SK-N-SH treated with all-trans-retinoic acid at 6 μM for 48 hours (cell line): ENCODE measurements around the gene NOL3.

ENCODE experiments used
- ATAC-seq: fragments of 200-7000 bp; cut with Tn5 transposase; 3 replicates; pipeline ENCODE4 v1.9.1; 2020; ENCODE audit warnings: mild to moderate bottlenecking, moderate library complexity
- ARNTL ChIP-seq: fragments of 450-650 bp; formaldehyde crosslinking; IDR thresholded peaks from 2 replicates; pipeline ENCODE4 v1.5.0; 2020; ENCODE audit warnings: low read depth, mild to moderate bottlenecking, moderate library complexity, borderline replicate concordance
- BACH2 ChIP-seq: fragments of 250-450 bp; sonication (Bioruptor Pico); IDR thresholded peaks from 2 replicates; pipeline ENCODE4 v1.9.0; 2021; ENCODE audit warnings: mild to moderate bottlenecking, borderline replicate concordance
- CSDC2 ChIP-seq: fragments of 250-450 bp; sonication (Bioruptor Pico); IDR thresholded peaks from 2 replicates; pipeline ENCODE4 v1.5.0; 2020; ENCODE audit warnings: mild to moderate bottlenecking, moderate library complexity
- CSRNP3 ChIP-seq: fragments of 250-450 bp; sonication (Bioruptor Pico); IDR thresholded peaks from 2 replicates; pipeline ENCODE4 v1.5.1; 2021; ENCODE audit warnings: mild to moderate bottlenecking, moderate library complexity
- ESRRG ChIP-seq: fragments of 250-450 bp; sonication (Bioruptor Pico); IDR thresholded peaks from 2 replicates; pipeline ENCODE4 v1.6.1; 2021; ENCODE audit warnings: mild to moderate bottlenecking
- GLIS3 ChIP-seq: fragments of 250-450 bp; sonication (Bioruptor Pico); IDR thresholded peaks from 2 replicates; pipeline ENCODE4 v1.5.0; 2020; ENCODE audit warnings: mild to moderate bottlenecking, moderate library complexity
- ISL1 ChIP-seq: fragments of 250-450 bp; sonication (Bioruptor Pico); IDR thresholded peaks from 2 replicates; pipeline ENCODE4 v2.1.2; 2022; ENCODE audit warnings: mild to moderate bottlenecking, moderate library complexity
- OSR1 ChIP-seq: fragments of 250-450 bp; sonication (Bioruptor Pico); IDR thresholded peaks from 2 replicates; pipeline ENCODE4 v1.8.0; 2022; ENCODE audit warnings: moderate library complexity, mild to moderate bottlenecking, inconsistent platforms
- PATZ1 ChIP-seq: fragments of 250-450 bp; sonication (Bioruptor Pico); IDR thresholded peaks from 2 replicates; pipeline ENCODE4 v1.8.0; 2020; ENCODE audit warnings: mild to moderate bottlenecking, moderate library complexity, borderline replicate concordance
- POU6F1 ChIP-seq: fragments of 250-450 bp; sonication (Bioruptor Pico); IDR thresholded peaks from 2 replicates; pipeline ENCODE4 v1.8.0; 2021; ENCODE audit warnings: low read depth, mild to moderate bottlenecking, moderate library complexity, borderline replicate concordance
- PPARA ChIP-seq: fragments of 250-450 bp; sonication (Bioruptor Pico); IDR thresholded peaks from 2 replicates; pipeline ENCODE4 v1.5.0; 2020; ENCODE audit warnings: mild to moderate bottlenecking, borderline replicate concordance
- RARB ChIP-seq: fragments of 250-450 bp; sonication (Bioruptor Pico); IDR thresholded peaks from 2 replicates; pipeline ENCODE4 v1.8.0; 2021; ENCODE audit warnings: mild to moderate bottlenecking, moderate library complexity
- SNAI2 ChIP-seq: fragments of 250-450 bp; sonication (Bioruptor Pico); IDR thresholded peaks from 2 replicates; pipeline ENCODE4 v1.5.0; 2020; ENCODE audit warnings: mild to moderate bottlenecking, moderate library complexity
- TOX ChIP-seq: fragments of 250-450 bp; sonication (Bioruptor Pico); IDR thresholded peaks from 2 replicates; pipeline ENCODE4 v1.8.0; 2021; ENCODE audit warnings: mild to moderate bottlenecking, moderate library complexity, borderline replicate concordance
- TSHZ2 ChIP-seq: fragments of 250-450 bp; sonication (Bioruptor Pico); IDR thresholded peaks from 2 replicates; pipeline ENCODE4 v1.5.0; 2020; ENCODE audit warnings: mild to moderate bottlenecking, moderate library complexity
- ZC3H10 ChIP-seq: fragments of 250-450 bp; sonication (Bioruptor Pico); IDR thresholded peaks from 2 replicates; pipeline ENCODE4 v1.5.1; 2021; ENCODE audit warnings: mild to moderate bottlenecking, moderate library complexity
- ZFP3 ChIP-seq: fragments of 250-450 bp; sonication (Bioruptor Pico); IDR thresholded peaks from 2 replicates; pipeline ENCODE4 v1.5.0; 2020; ENCODE audit warnings: mild to moderate bottlenecking, moderate library complexity
- ZFP30 ChIP-seq: fragments of 450-650 bp; formaldehyde crosslinking; IDR thresholded peaks from 2 replicates; pipeline ENCODE4 v1.5.0; 2022; ENCODE audit warnings: mild to moderate bottlenecking, moderate library complexity
- ZNF565 ChIP-seq: fragments of 450-650 bp; formaldehyde crosslinking; conservative IDR thresholded peaks from 2 replicates; pipeline ENCODE4 v1.5.0; 2020; ENCODE audit warnings: low read depth, mild to moderate bottlenecking, moderate library complexity
- ZNF70 ChIP-seq: fragments of 450-650 bp; formaldehyde crosslinking; IDR thresholded peaks from 2 replicates; pipeline ENCODE4 v1.5.0; 2020; ENCODE audit warnings: mild to moderate bottlenecking, moderate library complexity
- ZNF8 ChIP-seq: fragments of 450-650 bp; formaldehyde crosslinking; IDR thresholded peaks from 2 replicates; pipeline ENCODE4 v1.5.0; 2020; ENCODE audit warnings: mild to moderate bottlenecking, moderate library complexity

NOL3 gene

GRCh38 chr16:67190448-67191399 is 20.4 kb downstream of the NOL3 start:
- ATAC-seq, result no peak
- TF ChIP-seq GLIS3 (CRISPR knock-in tag) (no peak), ZFP3 (no peak), POU6F1 (CRISPR knock-in tag) (no peak), TSHZ2 (CRISPR knock-in tag) (no peak), PPARA (no peak), ESRRG (CRISPR knock-in tag) (no peak), ARNTL (CRISPR knock-in tag) (no peak), ZC3H10 (CRISPR knock-in tag) (no peak), CSRNP3 (no peak), PATZ1 (CRISPR knock-in tag) (no peak), RARB (CRISPR knock-in tag) (no peak), TOX (CRISPR knock-in tag) (no peak), SNAI2 (CRISPR knock-in tag) (no peak), ZNF70 (no peak), OSR1 (no peak), BACH2 (no peak)

GRCh38 chr16:67191411-67191994 is 21.2 kb downstream of the NOL3 start:
- TF ChIP-seq ESRRG (CRISPR knock-in tag), result no peak
- no peak for TF ChIP-seq ISL1 (CRISPR knock-in tag)
- no peak for TF ChIP-seq ZNF565 (CRISPR knock-in tag)
- TF ChIP-seq PATZ1 (CRISPR knock-in tag), result no peak
- no peak for TF ChIP-seq RARB (CRISPR knock-in tag)
- TF ChIP-seq TOX (CRISPR knock-in tag), result no peak
- TF ChIP-seq CSRNP3, result no peak
- no peak for TF ChIP-seq TSHZ2 (CRISPR knock-in tag)
- no peak for TF ChIP-seq ZC3H10 (CRISPR knock-in tag)
- no peak for TF ChIP-seq OSR1
- no peak for TF ChIP-seq CSDC2 (CRISPR knock-in tag)
- TF ChIP-seq BACH2, result no peak
- TF ChIP-seq ARNTL (CRISPR knock-in tag), result no peak
- TF ChIP-seq PPARA, result no peak
- no peak for TF ChIP-seq GLIS3 (CRISPR knock-in tag)
- TF ChIP-seq SNAI2 (CRISPR knock-in tag), result no peak
- TF ChIP-seq ZFP30 (CRISPR knock-in tag), result no peak
- TF ChIP-seq ZNF8, result no peak
- ATAC-seq, result peak; percentile 21; the same call in 2 of the 3 replicates
